Activated CD8-positive, alpha-beta T cell treated with anti-CD3 and anti-CD28 coated beads, Interleukin-2, amount 10 ng/mL, durations not matched to agents 7 days and 5 days (primary cell): ENCODE data around the gene ATP6V1B1. TPM values are rescaled to one million over a fixed set of nuclear protein-coding genes. Genes with fewer than 3 reads are reported as not detected.
"Not testable (repeated sequence)": the region's sequence is repeated elsewhere in the genome, so short reads cannot be mapped to it uniquely, and the experiment has no call there.

Experiments used
- ATAC-seq: fragments of 150-1000 bp; cut with Tn5 transposase; one replicate; pipeline ENCODE4 v1.10.0; 2021; ENCODE audit warnings: moderate library complexity
- CTCF ChIA-PET: fragments of 350-600 bp; sonication (Branson Sonifier 250); formaldehyde crosslinking; loops from one replicate; lab custom pipeline; 2021; ENCODE audit warnings: antibody characterized with exemption; lab: Charles Lee
- POLR2A ChIA-PET: fragments of 350-600 bp; sonication (Branson Sonifier 250); formaldehyde crosslinking; loops from one replicate; lab custom pipeline; 2021; ENCODE audit warnings: antibody characterized with exemption; lab: Charles Lee
- DNase-seq: peaks from one replicate; pipeline ENCODE4 v3.0.0-alpha.2; 2020
- H3K27ac Mint-ChIP-seq: one replicate; pipeline ENCODE4 v1.8.0; 2021; ENCODE audit warnings: mild to moderate bottlenecking, mixed read lengths
- H3K27me3 Mint-ChIP-seq: one replicate; pipeline ENCODE4 v1.8.0; 2021; ENCODE audit warnings: low read depth, mixed read lengths
- H3K36me3 Mint-ChIP-seq: one replicate; pipeline ENCODE4 v1.8.0; 2021; ENCODE audit warnings: low read depth, mixed read lengths
- H3K4me1 Mint-ChIP-seq: one replicate; pipeline ENCODE4 v1.8.0; 2021; ENCODE audit warnings: low read depth, mixed read lengths
- H3K4me3 Mint-ChIP-seq: one replicate; pipeline ENCODE4 v1.8.0; 2021; ENCODE audit warnings: mild to moderate bottlenecking, mixed read lengths
- H3K9me3 Mint-ChIP-seq: one replicate; pipeline ENCODE4 v1.8.0; 2022; ENCODE audit warnings: mixed read lengths; ENCODE audit not compliant: insufficient read depth
- total RNA-seq, 2 experiments: library from RNA; stranded (reverse); gene quantifications; one replicate each; pipeline ENCODE4 v1.2.3, GENCODE V29; 2021

ATP6V1B1 gene
- total RNA-seq, 2 experiments from 2014 or later, result not detected

GRCh38 chr2:70990216-70990615 is 54.5 kb downstream of the ATP6V1B1 start:
- Mint-ChIP-seq H3K36me3 (peaks cover 56% of the 10 kb centered on the region), H3K4me3 (no peak overlapping the region), H3K27ac (no peak overlapping the region), H3K27me3 (no peaks in the 10 kb centered on the region), H3K9me3 (no peaks in the 10 kb centered on the region), H3K4me1 (peaks cover 34% of the 10 kb centered on the region)
- POLR2A ChIA-PET, result no interaction called here
- no peak for ATAC-seq
- DNase-seq, result peak; percentile 13
- CTCF ChIA-PET, result interaction anchor here (0.9 to 2.6 kb wide), 2 partner anchors 24 to 26 kb away, joined by 3 to 8 read pairs; no protein-coding TSS in a partner anchor

- DNase-seq (peak; percentile 18), ATAC-seq (no peak)
- H3K9me3 Mint-ChIP-seq, result no peaks in the 10 kb centered on the region
- ChIA-PET CTCF (interaction anchor here (0.6 to 2.6 kb wide), 3 partner anchors 10 to 753 kb away, joined by 3 to 8 read pairs (median 4); no protein-coding TSS in a partner anchor), POLR2A (no interaction called here)
- H3K4me3 Mint-ChIP-seq, result no peak overlapping the region
- no peak overlapping the region for H3K27ac Mint-ChIP-seq
- H3K36me3 Mint-ChIP-seq, result peaks cover 51% of the 10 kb centered on the region
- H3K4me1 Mint-ChIP-seq, result peaks cover 33% of the 10 kb centered on the region
- no peaks in the 10 kb centered on the region for H3K27me3 Mint-ChIP-seq
Observed at GRCh38 chr2:70991142-70991541, 55.4 kb downstream of the ATP6V1B1 start.

- peaks cover 29% of the 10 kb centered on the region for H3K4me1 Mint-ChIP-seq
- no peak overlapping the region for H3K4me3 Mint-ChIP-seq
- peaks cover 45% of the 10 kb centered on the region for H3K36me3 Mint-ChIP-seq
- H3K9me3 Mint-ChIP-seq, result no peaks in the 10 kb centered on the region
- no peak for DNase-seq
- CTCF ChIA-PET, result interaction anchor here (0.6 to 1.6 kb wide), 3 partner anchors 9 to 753 kb away, joined by 3 to 4 read pairs (median 4); no protein-coding TSS in a partner anchor
- POLR2A ChIA-PET, result interaction anchor here (0.6 kb wide), 2 partner anchors 14 to 1059 kb away, joined by 3 to 5 read pairs; no protein-coding TSS in a partner anchor
- H3K27ac Mint-ChIP-seq, result peak overlapping the region; percentile 53
- no peaks in the 10 kb centered on the region for H3K27me3 Mint-ChIP-seq
- no peak for ATAC-seq
Observed at GRCh38 chr2:70991742-70992141, 56.0 kb downstream of the ATP6V1B1 start.

- Mint-ChIP-seq H3K4me3 (peak overlapping the region; percentile 90), H3K4me1 (peaks cover 31% of the 10 kb centered on the region), H3K27ac (peak overlapping the region; percentile 93), H3K27me3 (no peaks in the 10 kb centered on the region), H3K9me3 (no peaks in the 10 kb centered on the region), H3K36me3 (peaks cover 31% of the 10 kb centered on the region)
- POLR2A ChIA-PET, result interaction anchor here (0.9 kb wide), 1 partner anchor 75 kb away, joined by 3 read pairs; the partner anchor contains the start of gene NAGK
- ATAC-seq (no peak), DNase-seq (peak; percentile 25)
- CTCF ChIA-PET, result interaction anchor here (1.4 to 2.9 kb wide), 4 partner anchors 8 to 29 kb away, joined by 4 to 19 read pairs (median 6); no protein-coding TSS in a partner anchor
Observed at GRCh38 chr2:70992945-70993853, 57.5 kb downstream of the ATP6V1B1 start.

GRCh38 chr2:70994009-70994698 is 58.5 kb downstream of the ATP6V1B1 start:
- DNase-seq (peak; percentile 34), ATAC-seq (peak; percentile 32)
- ChIA-PET POLR2A (no interaction called here), CTCF (interaction anchor here (1.2 to 2.9 kb wide), 2 partner anchors 10 to 30 kb away, joined by 4 to 19 read pairs; no protein-coding TSS in a partner anchor)
- peak overlapping the region; percentile 90 for H3K4me3 Mint-ChIP-seq
- H3K36me3 Mint-ChIP-seq, result peaks cover 23% of the 10 kb centered on the region
- no peaks in the 10 kb centered on the region for H3K9me3 Mint-ChIP-seq
- H3K4me1 Mint-ChIP-seq, result peaks cover 40% of the 10 kb centered on the region
- H3K27ac Mint-ChIP-seq, result peak overlapping the region; percentile 93
- H3K27me3 Mint-ChIP-seq, result no peaks in the 10 kb centered on the region

- DNase-seq (peak; percentile 91), ATAC-seq (peak; percentile 97)
- H3K9me3 Mint-ChIP-seq, result no peaks in the 10 kb centered on the region
- no peaks in the 10 kb centered on the region for H3K27me3 Mint-ChIP-seq
- peaks cover 47% of the 10 kb centered on the region for H3K4me1 Mint-ChIP-seq
- H3K36me3 Mint-ChIP-seq, result peaks cover 19% of the 10 kb centered on the region
- CTCF ChIA-PET, result interaction anchor here (1.2 to 2.9 kb wide), 2 partner anchors 11 to 30 kb away, joined by 4 to 19 read pairs; no protein-coding TSS in a partner anchor
- peak within 1 kb of the TSS; percentile 90 for H3K4me3 Mint-ChIP-seq
- H3K27ac Mint-ChIP-seq, result peak within 1 kb of the TSS; percentile 93
- POLR2A ChIA-PET, result no interaction called here
Observed at GRCh38 chr2:70994699-70995425, 59.2 kb downstream of the ATP6V1B1 start, which contains the start of gene TEX261. Gene TEX261 (minus strand): TSS chr2:70994873. CDS start chr2:70994757, 116 bp downstream.

GRCh38 chr2:70995426-70995729 is 59.7 kb downstream of the ATP6V1B1 start:
- Mint-ChIP-seq H3K9me3 (no peaks in the 10 kb centered on the region), H3K4me1 (peaks cover 51% of the 10 kb centered on the region), H3K4me3 (peak overlapping the region; percentile 84), H3K27ac (peak overlapping the region; percentile 82), H3K27me3 (no peaks in the 10 kb centered on the region), H3K36me3 (peaks cover 17% of the 10 kb centered on the region)
- ChIA-PET POLR2A (no interaction called here), CTCF (no interaction called here)
- ATAC-seq, result peak; percentile 55
- peak; percentile 76 for DNase-seq

GRCh38 chr2:70998885-70999284 is 63.2 kb downstream of the ATP6V1B1 start:
- H3K36me3 Mint-ChIP-seq, ATAC-seq, H3K9me3 Mint-ChIP-seq, DNase-seq, H3K4me3 Mint-ChIP-seq, H3K27me3 Mint-ChIP-seq, POLR2A ChIA-PET: not testable (repeated sequence)
- H3K4me1 Mint-ChIP-seq, result peaks cover 48% of the 10 kb centered on the region
- CTCF ChIA-PET, result interaction anchor here (1.1 to 4.5 kb wide), 2 partner anchors 14 to 21 kb away, joined by 5 to 33 read pairs; partner anchors contain the start of gene ANKRD53
- H3K27ac Mint-ChIP-seq, result peak overlapping the region; percentile 85

- Mint-ChIP-seq H3K9me3 (no peaks in the 10 kb centered on the region), H3K4me1 (peaks cover 46% of the 10 kb centered on the region), H3K4me3 (peak overlapping the region; percentile 34), H3K27ac (peak overlapping the region; percentile 85), H3K36me3 (no peaks in the 10 kb centered on the region), H3K27me3 (no peaks in the 10 kb centered on the region)
- ChIA-PET POLR2A (no interaction called here), CTCF (interaction anchor here (1.1 to 4.5 kb wide), 3 partner anchors 15 to 34 kb away, joined by 5 to 33 read pairs (median 30); partner anchors contain the start of gene ANKRD53)
- ATAC-seq, result no peak
- DNase-seq, result no peak
Observed at GRCh38 chr2:70999362-70999761, 63.7 kb downstream of the ATP6V1B1 start.

- ATAC-seq, DNase-seq, H3K27me3 Mint-ChIP-seq, H3K36me3 Mint-ChIP-seq, POLR2A ChIA-PET, H3K9me3 Mint-ChIP-seq: not testable (repeated sequence)
- CTCF ChIA-PET, result interaction anchor here (0.9 to 4.5 kb wide), 5 partner anchors 15 to 131 kb away, joined by 3 to 33 read pairs (median 6); partner anchors contain the start of gene MPHOSPH10
- H3K27ac Mint-ChIP-seq, result peak overlapping the region; percentile 85
- peaks cover 46% of the 10 kb centered on the region for H3K4me1 Mint-ChIP-seq
- H3K4me3 Mint-ChIP-seq, result peak overlapping the region; percentile 34
Observed at GRCh38 chr2:70999931-71000330, 64.2 kb downstream of the ATP6V1B1 start.
